NCI-H2171 treated with DMSO at 0.1 percent for 48 hours (cell line): ENCODE measurements around the gene CACNA2D3.

ENCODE experiments used
- DNase-seq: peaks from one replicate; lab custom pipeline; 2025; lab: John Stamatoyannopoulos, UW

The CACNA2D3 gene

DNA sequence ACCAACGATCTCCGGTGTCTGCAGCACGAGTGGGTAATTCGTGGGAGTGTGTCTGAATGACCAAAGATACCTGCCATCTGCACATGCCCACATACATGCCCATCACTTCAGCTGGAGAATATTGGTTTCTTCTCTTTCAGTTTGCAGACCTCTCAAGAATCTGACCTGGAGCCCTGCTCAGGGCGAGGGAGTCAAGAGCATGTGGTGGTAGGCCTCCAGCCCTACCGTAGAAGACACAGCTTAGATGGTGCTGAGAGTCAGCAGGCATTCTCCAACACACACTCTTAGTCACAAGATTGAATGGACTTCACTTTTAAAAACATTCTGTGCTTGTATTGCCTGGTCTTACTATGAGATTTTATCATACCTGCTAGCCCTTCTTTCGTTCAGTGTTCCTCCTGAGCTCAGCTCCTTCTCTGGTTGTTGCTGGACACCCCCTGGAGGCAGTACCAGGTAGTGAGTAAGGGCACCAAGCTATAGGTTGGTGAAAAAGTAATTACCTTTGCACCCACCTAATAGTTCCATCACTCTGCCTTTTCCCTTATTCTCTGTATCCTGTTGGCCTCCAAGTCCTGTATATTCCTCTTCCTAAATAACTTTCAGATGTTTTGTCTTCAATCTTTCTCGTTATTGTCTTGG, 252.0 kb downstream of the CACNA2D3 start:
- DNase-seq, result no peak

DNA sequence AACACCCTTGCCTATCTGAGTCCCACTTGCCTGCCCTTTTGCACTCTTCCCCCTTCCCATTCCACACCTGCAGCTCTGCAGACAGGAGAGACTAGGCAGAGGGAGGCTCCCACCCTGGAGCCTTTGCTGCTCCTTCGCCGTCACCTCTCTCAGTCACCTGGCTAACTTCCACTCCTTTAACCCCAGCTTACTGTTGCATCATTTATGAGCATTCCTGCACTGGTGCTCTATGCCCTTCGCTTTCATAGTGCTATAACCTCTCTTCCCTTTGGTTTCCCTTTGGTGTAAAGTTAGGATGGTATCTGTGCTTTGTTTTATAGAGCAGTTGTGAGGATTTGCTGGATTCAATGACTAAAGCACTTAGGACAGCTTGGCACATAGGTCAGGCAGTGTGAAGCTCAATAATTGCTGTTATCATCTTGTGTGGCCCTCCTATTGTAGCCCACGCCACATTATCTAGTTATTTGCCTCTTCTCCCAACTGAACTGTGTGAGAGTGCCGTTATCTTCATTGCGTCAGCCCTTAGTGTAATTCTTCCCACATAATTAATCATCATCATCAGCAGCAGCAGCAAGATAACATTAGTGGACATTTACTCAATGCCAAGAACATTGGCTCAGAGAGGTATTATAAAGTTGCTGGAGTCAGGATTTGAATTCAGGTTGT, 253.9 kb downstream of the CACNA2D3 start:
- DNase-seq, result no peak

GRCh38 chr3:54376939-54377578, 254.7 kb downstream of the CACNA2D3 start:
- DNase-seq, result no peak

DNA sequence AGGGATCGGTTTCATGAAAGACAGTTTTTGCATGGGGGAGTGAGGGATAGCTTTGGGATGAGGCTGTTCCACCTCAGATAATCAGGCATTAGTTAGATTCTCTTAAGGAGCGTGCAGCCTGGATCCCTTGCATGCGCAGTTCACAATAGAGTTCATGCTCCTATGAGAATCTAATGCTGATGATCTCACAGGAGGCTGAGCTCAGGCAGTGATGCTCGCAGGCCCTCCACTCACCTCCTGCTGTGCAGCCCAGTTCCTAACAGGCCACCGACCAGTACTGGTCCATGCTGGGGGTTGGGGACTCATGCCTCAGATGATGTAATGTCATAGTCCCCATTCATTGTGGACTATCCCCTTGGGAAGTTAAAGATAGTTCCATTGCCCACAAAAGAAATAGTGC, 255.8 kb downstream of the CACNA2D3 start:
- DNase-seq, result no peak

DNA sequence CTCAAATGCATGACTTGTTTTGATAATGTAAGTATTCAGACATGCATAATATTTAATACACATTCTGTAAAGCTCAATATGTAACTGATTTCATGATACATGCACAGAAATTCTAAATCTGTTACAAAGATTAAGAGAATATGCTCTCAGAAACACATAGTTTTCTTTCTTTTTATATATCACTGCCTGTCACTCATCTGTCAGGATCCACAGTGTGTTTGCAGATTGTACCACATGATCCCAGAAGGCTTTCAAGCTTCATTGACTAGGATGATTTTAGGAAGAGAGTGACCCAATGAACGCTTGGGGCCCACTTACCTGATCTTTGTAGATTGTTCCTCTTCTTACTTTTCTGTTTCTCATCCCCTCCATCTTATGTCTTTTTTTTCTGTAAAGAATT, 261.9 kb downstream of the CACNA2D3 start:
- no peak for DNase-seq

DNA sequence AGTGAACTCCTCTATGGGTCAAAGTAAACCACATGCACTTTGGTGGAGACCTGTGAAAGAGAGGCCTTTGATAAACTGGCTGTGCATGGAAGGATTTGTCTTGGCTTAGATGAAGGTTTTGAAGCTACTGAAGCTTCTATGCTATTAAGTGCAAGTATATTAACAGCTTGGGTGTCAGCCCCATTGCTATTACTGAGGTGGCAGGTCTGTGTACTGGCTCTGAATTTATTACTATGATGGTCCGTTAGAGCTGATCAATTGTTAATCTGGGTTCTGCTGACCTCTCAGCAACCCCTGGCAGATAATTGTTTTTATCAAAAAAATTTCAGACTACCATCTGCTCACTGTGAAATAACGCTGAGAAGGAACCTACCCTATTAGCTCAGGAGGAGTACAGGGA, 268.2 kb downstream of the CACNA2D3 start:
- peak; percentile 28 for DNase-seq

GRCh38 chr3:54393150-54393549, 270.8 kb downstream of the CACNA2D3 start:
- DNase-seq, result no peak

GRCh38 chr3:54408328-54408727, 286.0 kb downstream of the CACNA2D3 start:
- DNase-seq, result no peak

DNA sequence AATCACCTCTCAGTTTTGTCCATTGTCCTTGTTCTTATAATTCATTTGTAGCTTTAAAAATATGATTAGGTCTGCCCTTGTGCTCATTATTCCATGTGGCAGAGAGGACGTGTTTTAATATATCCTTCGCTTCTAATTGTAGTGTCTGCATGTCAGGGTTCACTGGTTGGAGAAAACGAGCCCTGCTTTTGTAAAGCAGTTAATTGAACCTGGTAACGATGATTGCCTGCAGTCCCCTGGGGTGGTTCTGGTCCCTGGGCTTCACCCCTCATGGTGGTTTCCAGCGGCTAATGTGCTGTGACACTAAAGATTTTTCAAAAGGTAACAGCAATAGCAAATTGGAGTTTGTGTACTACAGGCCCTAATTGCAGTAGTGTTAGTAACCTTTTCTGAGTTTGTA, 299.6 kb downstream of the CACNA2D3 start:
- DNase-seq, result no peak

- DNase-seq, result no peak
Measured at GRCh38 chr3:54424292-54424691, 301.9 kb downstream of the CACNA2D3 start.

DNA sequence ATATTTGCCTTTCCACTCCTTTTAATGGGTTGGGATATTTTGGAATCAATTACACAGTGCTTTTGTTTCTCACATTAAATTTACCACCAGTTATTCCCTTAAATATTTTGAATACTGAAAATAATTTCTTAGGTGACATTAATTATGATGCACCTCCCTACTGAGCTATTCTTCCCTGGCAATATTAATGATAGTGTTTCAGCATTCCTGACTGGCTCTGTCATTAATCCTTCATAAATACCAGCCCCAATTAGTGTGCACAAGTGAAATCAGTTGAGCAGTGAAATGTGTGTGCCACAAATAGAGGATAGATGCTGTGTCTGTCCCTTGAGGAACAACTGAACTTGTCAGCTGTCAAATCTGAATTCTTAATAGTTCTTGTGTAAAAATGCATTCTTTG, 304.0 kb downstream of the CACNA2D3 start:
- DNase-seq, result no peak

- DNase-seq, result peak; percentile 56
Measured at GRCh38 chr3:54427501-54427900, 305.1 kb downstream of the CACNA2D3 start.

GRCh38 chr3:54427941-54428871, 305.9 kb downstream of the CACNA2D3 start:
- DNase-seq, result peak; percentile 79

GRCh38 chr3:54432975-54433374, 310.6 kb downstream of the CACNA2D3 start:
- DNase-seq, result no peak

- peak; percentile 4 for DNase-seq
Measured at GRCh38 chr3:54433846-54434245, 311.5 kb downstream of the CACNA2D3 start.

- no peak for DNase-seq
Measured at GRCh38 chr3:54434756-54435155, 312.4 kb downstream of the CACNA2D3 start.

- DNase-seq, result peak; percentile 72
Measured at GRCh38 chr3:54437271-54437670, 314.9 kb downstream of the CACNA2D3 start.

DNA sequence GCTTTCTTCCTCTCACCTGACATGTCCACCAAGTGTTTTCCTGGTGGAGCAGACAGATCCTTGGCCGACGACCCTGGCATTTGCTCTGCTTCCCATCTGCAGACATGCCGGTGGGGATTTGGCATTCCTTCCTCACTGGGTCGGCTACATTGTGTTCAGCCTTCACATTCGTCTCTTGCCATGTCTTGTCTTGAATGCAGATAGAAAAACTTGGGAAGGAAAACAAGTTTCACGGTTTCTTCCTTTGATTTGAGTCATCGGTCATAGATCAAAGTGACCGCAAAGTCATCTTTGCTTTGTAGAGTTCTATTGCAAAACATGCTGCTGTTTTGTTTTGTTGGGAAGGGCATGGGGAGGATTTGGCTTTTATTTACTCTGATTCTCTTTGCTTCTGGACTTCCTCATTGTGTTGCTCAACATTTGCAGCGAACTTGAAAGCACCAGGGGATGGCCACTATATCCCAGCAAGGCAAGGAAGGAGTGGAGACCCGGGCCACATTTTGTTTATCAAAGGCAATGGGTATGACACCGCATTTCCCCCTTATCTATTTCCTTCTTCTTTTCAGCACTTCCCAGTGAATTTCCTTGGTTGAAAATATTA, 321.3 kb downstream of the CACNA2D3 start:
- DNase-seq, result no peak

- no peak for DNase-seq
Measured at GRCh38 chr3:54445630-54446029, 323.3 kb downstream of the CACNA2D3 start.

DNA sequence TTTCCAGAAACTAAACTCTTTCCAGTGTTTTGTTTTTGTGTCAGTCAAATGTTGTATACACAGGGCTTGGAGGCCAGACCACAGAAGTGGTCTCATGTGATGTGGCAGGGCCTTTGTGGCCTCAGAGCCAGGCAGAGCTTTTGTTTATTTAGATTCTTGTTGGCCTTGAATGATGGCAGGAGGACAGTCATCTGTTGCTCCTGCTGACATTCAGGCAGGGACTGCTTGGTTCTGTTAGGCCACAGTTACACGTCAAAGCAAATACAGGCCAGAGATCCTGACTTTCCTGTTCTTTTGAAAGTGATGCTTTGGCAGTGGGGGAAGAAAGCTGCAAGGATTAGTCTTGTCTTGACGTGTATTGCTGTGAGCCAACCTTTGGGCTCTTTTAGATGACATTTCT, 325.1 kb downstream of the CACNA2D3 start:
- DNase-seq, result no peak

GRCh38 chr3:54454806-54455205, 332.5 kb downstream of the CACNA2D3 start:
- no peak for DNase-seq

GRCh38 chr3:54458357-54458756, 336.0 kb downstream of the CACNA2D3 start:
- no peak for DNase-seq
